ENCODE data around the gene NEK8.

- TF ChIP-seq CTCF (IDR thresholded peaks at IDR 0.05) (no peak), POLR2A (IDR thresholded peaks at IDR 0.05) (no peak)
Observed at GRCh38 chr17:28726226-28726626, 2.4 kb upstream of the NEK8 start, which contains the start of gene TLCD1.
